ENCODE measurements around the gene GNAQ. TPM values are rescaled to one million over a fixed set of nuclear protein-coding genes. Genes with fewer than 3 reads are reported as not detected.

GNAQ gene
- polyA plus RNA-seq, 2 of the 4 experiments (the other 2 are of a cell fraction), result 17.9 to 60.0 TPM

DNA sequence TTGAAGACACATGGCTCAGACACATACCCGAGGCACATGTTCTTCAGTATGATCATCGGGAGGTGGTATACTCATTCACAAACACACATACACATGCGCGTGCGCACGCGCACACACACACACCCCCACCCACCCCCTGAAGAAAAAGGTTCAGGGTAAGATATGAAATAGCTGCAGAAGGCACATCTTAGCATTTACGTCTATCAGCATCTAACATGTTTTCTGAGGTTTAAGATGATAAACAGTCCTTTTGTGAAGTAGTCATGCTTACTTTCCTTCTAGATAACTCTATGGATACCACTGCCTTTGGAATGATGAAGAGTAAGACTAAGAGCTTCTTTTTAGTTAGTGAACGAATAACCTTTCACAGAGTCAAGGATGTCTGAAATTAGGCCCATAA, 278.4 kb downstream of the GNAQ start (continued):
- TF ChIP-seq, protein P1, sequence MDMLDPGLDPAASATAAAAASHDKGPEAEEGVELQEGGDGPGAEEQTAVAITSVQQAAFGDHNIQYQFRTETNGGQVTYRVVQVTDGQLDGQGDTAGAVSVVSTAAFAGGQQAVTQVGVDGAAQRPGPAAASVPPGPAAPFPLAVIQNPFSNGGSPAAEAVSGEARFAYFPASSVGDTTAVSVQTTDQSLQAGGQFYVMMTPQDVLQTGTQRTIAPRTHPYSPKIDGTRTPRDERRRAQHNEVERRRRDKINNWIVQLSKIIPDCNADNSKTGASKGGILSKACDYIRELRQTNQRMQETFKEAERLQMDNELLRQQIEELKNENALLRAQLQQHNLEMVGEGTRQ (IDR thresholded peaks at IDR 0.05), result no peak

DNA sequence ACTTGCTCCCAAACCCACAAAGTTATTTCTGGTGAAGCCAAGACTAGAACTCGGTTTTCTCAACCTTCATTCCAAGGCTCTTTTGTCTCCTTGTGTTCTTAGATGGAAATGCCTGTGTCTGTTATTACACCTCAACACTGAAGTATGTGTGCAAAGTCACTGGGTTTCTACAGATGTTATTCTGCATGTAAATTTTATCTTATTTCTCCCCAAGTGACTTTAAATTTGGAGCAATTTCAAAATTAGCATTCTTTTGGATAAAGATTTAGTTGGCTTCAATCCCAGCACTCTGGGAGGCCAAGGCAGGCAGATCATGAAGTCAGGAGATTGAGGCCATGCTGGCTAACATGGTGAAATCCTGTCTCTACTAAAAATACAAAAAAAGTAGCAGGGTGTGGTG, 279.1 kb downstream of the GNAQ start:
- TF ChIP-seq, protein P2, sequence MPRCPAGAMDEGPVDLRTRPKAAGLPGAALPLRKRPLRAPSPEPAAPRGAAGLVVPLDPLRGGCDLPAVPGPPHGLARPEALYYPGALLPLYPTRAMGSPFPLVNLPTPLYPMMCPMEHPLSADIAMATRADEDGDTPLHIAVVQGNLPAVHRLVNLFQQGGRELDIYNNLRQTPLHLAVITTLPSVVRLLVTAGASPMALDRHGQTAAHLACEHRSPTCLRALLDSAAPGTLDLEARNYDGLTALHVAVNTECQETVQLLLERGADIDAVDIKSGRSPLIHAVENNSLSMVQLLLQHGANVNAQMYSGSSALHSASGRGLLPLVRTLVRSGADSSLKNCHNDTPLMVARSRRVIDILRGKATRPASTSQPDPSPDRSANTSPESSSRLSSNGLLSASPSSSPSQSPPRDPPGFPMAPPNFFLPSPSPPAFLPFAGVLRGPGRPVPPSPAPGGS (IDR thresholded peaks at IDR 0.05), result no peak
- TF ChIP-seq RAD21 (conservative IDR thresholded peaks at IDR 0.05 in 1 of 2, IDR thresholded peaks at IDR 0.05 in 1 of 2) (no peak), RCOR1 (IDR thresholded peaks at IDR 0.05; ENCODE audit: low read depth, low read length) (no peak), SMC3 (IDR thresholded peaks at IDR 0.05) (no peak), FOSB (CRISPR knock-in tag; IDR thresholded peaks at IDR 0.05) (no peak), ZFP36 (IDR thresholded peaks at IDR 0.05; ENCODE audit: borderline replicate concordance, partially characterized antibody) (no peak), TP53 (CRISPR knock-in tag; IDR thresholded peaks at IDR 0.05) (no peak), FOXS1 (CRISPR knock-in tag; IDR thresholded peaks at IDR 0.05) (no peak), RFX5 (IDR thresholded peaks at IDR 0.05) (no peak), ESRRA (IDR thresholded peaks at IDR 0.05; ENCODE audit: borderline replicate concordance, low read length) (no peak), KDM5A (IDR thresholded peaks at IDR 0.05) (no peak)
- TF ChIP-seq, protein P3, sequence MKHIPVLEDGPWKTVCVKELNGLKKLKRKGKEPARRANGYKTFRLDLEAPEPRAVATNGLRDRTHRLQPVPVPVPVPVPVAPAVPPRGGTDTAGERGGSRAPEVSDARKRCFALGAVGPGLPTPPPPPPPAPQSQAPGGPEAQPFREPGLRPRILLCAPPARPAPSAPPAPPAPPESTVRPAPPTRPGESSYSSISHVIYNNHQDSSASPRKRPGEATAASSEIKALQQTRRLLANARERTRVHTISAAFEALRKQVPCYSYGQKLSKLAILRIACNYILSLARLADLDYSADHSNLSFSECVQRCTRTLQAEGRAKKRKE (CRISPR knock-in tag; IDR thresholded peaks at IDR 0.05; ENCODE audit: low read depth), result no peak
- TF ChIP-seq, protein P4, sequence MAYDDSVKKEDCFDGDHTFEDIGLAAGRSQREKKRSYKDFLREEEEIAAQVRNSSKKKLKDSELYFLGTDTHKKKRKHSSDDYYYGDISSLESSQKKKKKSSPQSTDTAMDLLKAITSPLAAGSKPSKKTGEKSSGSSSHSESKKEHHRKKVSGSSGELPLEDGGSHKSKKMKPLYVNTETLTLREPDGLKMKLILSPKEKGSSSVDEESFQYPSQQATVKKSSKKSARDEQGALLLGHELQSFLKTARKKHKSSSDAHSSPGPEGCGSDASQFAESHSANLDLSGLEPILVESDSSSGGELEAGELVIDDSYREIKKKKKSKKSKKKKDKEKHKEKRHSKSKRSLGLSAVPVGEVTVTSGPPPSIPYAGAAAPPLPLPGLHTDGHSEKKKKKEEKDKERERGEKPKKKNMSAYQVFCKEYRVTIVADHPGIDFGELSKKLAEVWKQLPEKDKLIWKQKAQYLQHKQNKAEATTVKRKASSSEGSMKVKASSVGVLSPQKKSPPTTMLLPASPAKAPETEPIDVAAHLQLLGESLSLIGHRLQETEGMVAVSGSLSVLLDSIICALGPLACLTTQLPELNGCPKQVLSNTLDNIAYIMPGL (CRISPR knock-in tag; IDR thresholded peaks at IDR 0.05; ENCODE audit: borderline replicate concordance), result no peak
- TF ChIP-seq, protein P5, sequence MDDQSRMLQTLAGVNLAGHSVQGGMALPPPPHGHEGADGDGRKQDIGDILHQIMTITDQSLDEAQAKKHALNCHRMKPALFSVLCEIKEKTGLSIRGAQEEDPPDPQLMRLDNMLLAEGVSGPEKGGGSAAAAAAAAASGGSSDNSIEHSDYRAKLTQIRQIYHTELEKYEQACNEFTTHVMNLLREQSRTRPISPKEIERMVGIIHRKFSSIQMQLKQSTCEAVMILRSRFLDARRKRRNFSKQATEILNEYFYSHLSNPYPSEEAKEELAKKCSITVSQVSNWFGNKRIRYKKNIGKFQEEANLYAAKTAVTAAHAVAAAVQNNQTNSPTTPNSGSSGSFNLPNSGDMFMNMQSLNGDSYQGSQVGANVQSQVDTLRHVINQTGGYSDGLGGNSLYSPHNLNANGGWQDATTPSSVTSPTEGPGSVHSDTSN (IDR thresholded peaks at IDR 0.05), result no peak
- TF ChIP-seq, protein P6, sequence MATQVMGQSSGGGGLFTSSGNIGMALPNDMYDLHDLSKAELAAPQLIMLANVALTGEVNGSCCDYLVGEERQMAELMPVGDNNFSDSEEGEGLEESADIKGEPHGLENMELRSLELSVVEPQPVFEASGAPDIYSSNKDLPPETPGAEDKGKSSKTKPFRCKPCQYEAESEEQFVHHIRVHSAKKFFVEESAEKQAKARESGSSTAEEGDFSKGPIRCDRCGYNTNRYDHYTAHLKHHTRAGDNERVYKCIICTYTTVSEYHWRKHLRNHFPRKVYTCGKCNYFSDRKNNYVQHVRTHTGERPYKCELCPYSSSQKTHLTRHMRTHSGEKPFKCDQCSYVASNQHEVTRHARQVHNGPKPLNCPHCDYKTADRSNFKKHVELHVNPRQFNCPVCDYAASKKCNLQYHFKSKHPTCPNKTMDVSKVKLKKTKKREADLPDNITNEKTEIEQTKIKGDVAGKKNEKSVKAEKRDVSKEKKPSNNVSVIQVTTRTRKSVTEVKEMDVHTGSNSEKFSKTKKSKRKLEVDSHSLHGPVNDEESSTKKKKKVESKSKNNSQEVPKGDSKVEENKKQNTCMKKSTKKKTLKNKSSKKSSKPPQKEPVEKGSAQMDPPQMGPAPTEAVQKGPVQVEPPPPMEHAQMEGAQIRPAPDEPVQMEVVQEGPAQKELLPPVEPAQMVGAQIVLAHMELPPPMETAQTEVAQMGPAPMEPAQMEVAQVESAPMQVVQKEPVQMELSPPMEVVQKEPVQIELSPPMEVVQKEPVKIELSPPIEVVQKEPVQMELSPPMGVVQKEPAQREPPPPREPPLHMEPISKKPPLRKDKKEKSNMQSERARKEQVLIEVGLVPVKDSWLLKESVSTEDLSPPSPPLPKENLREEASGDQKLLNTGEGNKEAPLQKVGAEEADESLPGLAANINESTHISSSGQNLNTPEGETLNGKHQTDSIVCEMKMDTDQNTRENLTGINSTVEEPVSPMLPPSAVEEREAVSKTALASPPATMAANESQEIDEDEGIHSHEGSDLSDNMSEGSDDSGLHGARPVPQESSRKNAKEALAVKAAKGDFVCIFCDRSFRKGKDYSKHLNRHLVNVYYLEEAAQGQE (IDR thresholded peaks at IDR 0.05), result no peak
- H3K9me3 ChIP-seq, result 0 out of 3 replicates have a peak, but pooled peaks cover 3% of the 10 kb centered on the region
- no peak for FAIRE-seq
- WGBS (ENCODE audit: missing lambda C conversion rate), result 66% methylated on average over 1 of the region's 1 CpG
- CTCF ChIA-PET, result interaction anchor here (0.6 to 12.3 kb wide), 11 partner anchors 10 to 587 kb away, joined by 3 to 161 read pairs (median 6); no protein-coding TSS in a partner anchor
- POLR2A ChIA-PET, result no interaction called here
- H3K4me3 ChIP-seq, result no peak overlapping the region
- 0 out of 3 replicates have a peak, but pooled peaks cover 6% of the 10 kb centered on the region for H3K4me1 ChIP-seq
- no peak for DNase-seq (ENCODE audit: low read depth in 1 of 2, low spot score in 1 of 2)
- no peak overlapping the region for H3K27ac ChIP-seq
- no peak overlapping the region for H3K4me2 ChIP-seq
- no peak; a peak in 1 of 6 replicates for ATAC-seq
